GM18505 (cell line): ENCODE measurements around the gene RANBP3L.

ENCODE experiments used
- ATAC-seq: cut with Tn5 transposase; IDR thresholded peaks from one replicate; pipeline ENCODE4 v1.9.1; 2021; ENCODE audit not compliant: unreplicated experiment
- POLR2A ChIP-seq: IDR thresholded peaks from 4 replicates; pipeline ENCODE4 v1.6.1; 2011; ENCODE audit warnings: borderline replicate concordance; ENCODE audit not compliant: insufficient read depth, insufficient read length; ENCODE audit errors: extremely low read depth

The RANBP3L gene

GRCh38 chr5:36246036-36246800 lies 55.5 kb downstream of the RANBP3L start:
- no peak for ATAC-seq

GRCh38 chr5:36244076-36244475 lies 57.6 kb downstream of the RANBP3L start:
- ATAC-seq = no peak
- TF ChIP-seq POLR2A = no peak

More at GRCh38 chr5:36246036-36246800, 55.5 kb downstream of the RANBP3L start:
- TF ChIP-seq POLR2A = no peak

GRCh38 chr5:36243653-36244052 lies 58.0 kb downstream of the RANBP3L start:
- no peak for TF ChIP-seq POLR2A
- ATAC-seq = no peak

GRCh38 chr5:36242534-36243485 lies 58.9 kb downstream of the RANBP3L start:
- TF ChIP-seq POLR2A = no peak
- ATAC-seq = no peak

GRCh38 chr5:36241631-36242533 lies 59.8 kb downstream of the RANBP3L start, which contains the start of gene NADK2:
NADK2 (minus strand) TSS chr5:36241925; CDS start chr5:36241798, 127 bp downstream.
- peak; percentile 86 for ATAC-seq
- TF ChIP-seq POLR2A = peak; percentile 59

GRCh38 chr5:36240779-36241630 lies 60.7 kb downstream of the RANBP3L start:
- ATAC-seq = peak; percentile 31
- no peak for TF ChIP-seq POLR2A

GRCh38 chr5:36239370-36240293 lies 62.1 kb downstream of the RANBP3L start:
- no peak for ATAC-seq
- no peak for TF ChIP-seq POLR2A

GRCh38 chr5:36238502-36239295 lies 63.0 kb downstream of the RANBP3L start:
- no peak for TF ChIP-seq POLR2A

GRCh38 chr5:36237751-36238150 lies 64.0 kb downstream of the RANBP3L start:
- ATAC-seq = no peak
- no peak for TF ChIP-seq POLR2A

More at GRCh38 chr5:36238502-36239295, 63.0 kb downstream of the RANBP3L start:
- no peak for ATAC-seq

GRCh38 chr5:36236801-36237200 lies 64.9 kb downstream of the RANBP3L start:
- TF ChIP-seq POLR2A = no peak
- ATAC-seq = no peak
